ENCODE results near the gene SHISA6.

Gene SHISA6

GRCh38 chr17:11555530-11555929 lies 314.5 kb downstream of the SHISA6 start:
- TF ChIP-seq ISL1 (CRISPR knock-in tag; IDR thresholded peaks at IDR 0.05) (no peak), GLIS3 (CRISPR knock-in tag; IDR thresholded peaks at IDR 0.05) (no peak), CREB5 (CRISPR knock-in tag; IDR thresholded peaks at IDR 0.05; ENCODE audit: low read depth) (no peak)
- no peak for ATAC-seq

GRCh38 chr17:11557727-11558452 lies 316.9 kb downstream of the SHISA6 start:
- no peak for ATAC-seq
- no peak for TF ChIP-seq ZNF8 (CRISPR knock-in tag; IDR thresholded peaks at IDR 0.05)
- no peak for TF ChIP-seq ZC3H10 (CRISPR knock-in tag; IDR thresholded peaks at IDR 0.05)
- no peak for TF ChIP-seq BACH2 (CRISPR knock-in tag; IDR thresholded peaks at IDR 0.05; ENCODE audit: borderline replicate concordance)
- no peak for TF ChIP-seq POU6F1 (CRISPR knock-in tag; IDR thresholded peaks at IDR 0.05; ENCODE audit: borderline replicate concordance, low read depth)
- no peak for TF ChIP-seq ARNTL (CRISPR knock-in tag; IDR thresholded peaks at IDR 0.05; ENCODE audit: borderline replicate concordance, low read depth)
- TF ChIP-seq ZNF565 (CRISPR knock-in tag; conservative IDR thresholded peaks at IDR 0.05; ENCODE audit: low read depth) = no peak
- no peak for TF ChIP-seq PATZ1 (CRISPR knock-in tag; IDR thresholded peaks at IDR 0.05; ENCODE audit: borderline replicate concordance)
- no peak for TF ChIP-seq TOX (CRISPR knock-in tag; IDR thresholded peaks at IDR 0.05; ENCODE audit: borderline replicate concordance)
- no peak for TF ChIP-seq OSR1 (CRISPR knock-in tag; IDR thresholded peaks at IDR 0.05)
- TF ChIP-seq, protein P1, sequence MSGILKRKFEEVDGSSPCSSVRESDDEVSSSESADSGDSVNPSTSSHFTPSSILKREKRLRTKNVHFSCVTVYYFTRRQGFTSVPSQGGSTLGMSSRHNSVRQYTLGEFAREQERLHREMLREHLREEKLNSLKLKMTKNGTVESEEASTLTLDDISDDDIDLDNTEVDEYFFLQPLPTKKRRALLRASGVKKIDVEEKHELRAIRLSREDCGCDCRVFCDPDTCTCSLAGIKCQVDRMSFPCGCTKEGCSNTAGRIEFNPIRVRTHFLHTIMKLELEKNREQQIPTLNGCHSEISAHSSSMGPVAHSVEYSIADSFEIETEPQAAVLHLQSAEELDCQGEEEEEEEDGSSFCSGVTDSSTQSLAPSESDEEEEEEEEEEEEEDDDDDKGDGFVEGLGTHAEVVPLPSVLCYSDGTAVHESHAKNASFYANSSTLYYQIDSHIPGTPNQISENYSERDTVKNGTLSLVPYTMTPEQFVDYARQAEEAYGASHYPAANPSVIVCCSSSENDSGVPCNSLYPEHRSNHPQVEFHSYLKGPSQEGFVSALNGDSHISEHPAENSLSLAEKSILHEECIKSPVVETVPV (CRISPR knock-in tag; IDR thresholded peaks at IDR 0.05) = no peak
- no peak for TF ChIP-seq CSDC2 (CRISPR knock-in tag; IDR thresholded peaks at IDR 0.05)
- TF ChIP-seq GLIS3 (CRISPR knock-in tag; IDR thresholded peaks at IDR 0.05) = no peak
- TF ChIP-seq ZFP3 (CRISPR knock-in tag; IDR thresholded peaks at IDR 0.05) = no peak
- no peak for TF ChIP-seq SNAI2 (CRISPR knock-in tag; IDR thresholded peaks at IDR 0.05)
- no peak for TF ChIP-seq PPARA (CRISPR knock-in tag; IDR thresholded peaks at IDR 0.05; ENCODE audit: borderline replicate concordance)
- no peak for TF ChIP-seq ESRRG (CRISPR knock-in tag; IDR thresholded peaks at IDR 0.05)

DNA sequence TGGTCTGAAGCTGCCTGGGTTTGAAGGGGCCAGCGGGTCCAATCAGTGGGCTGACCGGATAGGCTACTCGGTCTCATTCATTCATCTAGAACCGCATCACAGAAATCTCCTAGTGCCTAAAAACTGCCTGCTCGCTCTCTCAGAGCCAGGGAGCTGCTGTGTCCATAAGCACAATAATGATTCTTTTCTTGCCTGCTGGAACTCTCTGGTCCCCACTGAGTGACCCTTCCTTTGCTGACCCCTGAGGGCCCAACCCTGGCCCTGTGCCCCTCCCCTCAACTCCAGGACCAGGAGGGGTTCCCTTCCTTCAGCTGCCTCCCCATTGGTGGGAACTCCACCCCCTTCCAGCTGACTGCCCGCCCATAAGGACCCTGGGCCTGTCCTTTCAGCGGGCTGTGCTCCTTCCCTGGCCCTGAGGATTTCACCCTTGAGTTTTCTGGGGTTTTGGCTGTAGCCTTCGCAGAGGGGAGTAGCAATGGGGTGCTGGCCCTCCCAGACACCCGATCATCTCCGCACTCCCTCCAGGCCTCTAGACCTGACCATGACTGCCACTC lies 317.7 kb downstream of the SHISA6 start:
- ATAC-seq = no peak

GRCh38 chr17:11559601-11560000 lies 318.6 kb downstream of the SHISA6 start:
- no peak for TF ChIP-seq ESRRG (CRISPR knock-in tag; IDR thresholded peaks at IDR 0.05)
- TF ChIP-seq ISL1 (CRISPR knock-in tag; IDR thresholded peaks at IDR 0.05) = no peak
- no peak for TF ChIP-seq POU6F1 (CRISPR knock-in tag; IDR thresholded peaks at IDR 0.05; ENCODE audit: borderline replicate concordance, low read depth)
- no peak for TF ChIP-seq TOX (CRISPR knock-in tag; IDR thresholded peaks at IDR 0.05; ENCODE audit: borderline replicate concordance)
- no peak for TF ChIP-seq PPARA (CRISPR knock-in tag; IDR thresholded peaks at IDR 0.05; ENCODE audit: borderline replicate concordance)
- no peak for TF ChIP-seq CREB5 (CRISPR knock-in tag; IDR thresholded peaks at IDR 0.05; ENCODE audit: low read depth)
- no peak for TF ChIP-seq SNAI2 (CRISPR knock-in tag; IDR thresholded peaks at IDR 0.05)
- no peak for TF ChIP-seq BACH2 (CRISPR knock-in tag; IDR thresholded peaks at IDR 0.05; ENCODE audit: borderline replicate concordance)
- no peak for TF ChIP-seq ZFP3 (CRISPR knock-in tag; IDR thresholded peaks at IDR 0.05)
- TF ChIP-seq CSDC2 (CRISPR knock-in tag; IDR thresholded peaks at IDR 0.05) = no peak
- TF ChIP-seq ARNTL (CRISPR knock-in tag; IDR thresholded peaks at IDR 0.05; ENCODE audit: borderline replicate concordance, low read depth) = no peak
- ATAC-seq = no peak

More for the DNA sequence above, 317.7 kb downstream of the SHISA6 start:
- TF ChIP-seq TOX (CRISPR knock-in tag; IDR thresholded peaks at IDR 0.05; ENCODE audit: borderline replicate concordance) = no peak
- TF ChIP-seq ZNF70 (CRISPR knock-in tag; IDR thresholded peaks at IDR 0.05) = no peak

All from SK-N-SH treated with all-trans-retinoic acid at 6 μM for 48 hours (cell line).